Heart left ventricle (tissue), 16 donors: Measurements from ENCODE around the gene HSD17B2. TPM values are rescaled to one million over a fixed set of nuclear protein-coding genes. Genes with fewer than 3 reads are reported as not detected.
"Not testable (repeated sequence)": the region's sequence is repeated elsewhere in the genome, so short reads cannot be mapped to it uniquely, and the experiment has no call there.

ENCODE experiments used
- ATAC-seq, 4 donors: fragments of 200-7000 bp; cut with Tn5 transposase; one replicate each; pipeline ENCODE4 v1.9.1; 2020 to 2022; ENCODE audit warnings: moderate library complexity in 4 of 4, mild to moderate bottlenecking in 3 of 4, moderate number of reproducible peaks in 1 of 4
- DNase-seq, 5 donors: peaks; one replicate each; pipeline ENCODE4 v3.0.0-alpha.2; 2020
- H3K27ac ChIP-seq, 12 donors: fragments of 200-600 bp; sonication (generic) in 4 of 12; one replicate each; pipeline versions ENCODE4 v1.5.0 to v1.8.0; 2016 to 2022; ENCODE audit warnings: mild to moderate bottlenecking in 2 of 12
- H3K27me3 ChIP-seq, 9 donors: fragments of 200-600 bp; sonication (generic) in 2 of 9; one replicate each; pipeline versions ENCODE4 v1.5.1 to v1.8.0; 2016 to 2022; ENCODE audit warnings: mild to moderate bottlenecking in 3 of 9
- H3K36me3 ChIP-seq, 9 donors: fragments of 200-600 bp; sonication (generic) in 2 of 9; one replicate each; pipeline versions ENCODE4 v1.5.0 to v1.8.0; 2018 to 2022; ENCODE audit warnings: mild to moderate bottlenecking in 2 of 9
- H3K4me1 ChIP-seq, 12 donors: fragments of 200-600 bp; sonication (generic) in 4 of 12; one replicate each; pipeline versions ENCODE4 v1.5.0 to v1.8.0; 2016 to 2022; ENCODE audit warnings: mild to moderate bottlenecking in 3 of 12
- H3K4me3 ChIP-seq, 12 donors: fragments of 200-600 bp; sonication (generic) in 4 of 12; one replicate each; pipeline versions ENCODE4 v1.5.0 to v1.8.0; 2017 to 2022; ENCODE audit warnings: mild to moderate bottlenecking in 9 of 12, moderate library complexity in 4 of 12
- H3K9me3 ChIP-seq, 12 donors: fragments of 200-600 bp; sonication (generic) in 4 of 12; one replicate each; pipeline versions ENCODE4 v1.5.0 to v1.8.0; 2016 to 2022; ENCODE audit warnings: mild to moderate bottlenecking in 1 of 12
- CTCF ChIP-seq, 12 donors: fragments of 200-600 bp; sonication (generic) in 4 of 12; IDR thresholded peaks; one replicate each; pipeline versions ENCODE4 v1.5.0 to v1.8.0; 2018 to 2022; ENCODE audit warnings: antibody characterized with exemption in 12 of 12, mild to moderate bottlenecking in 5 of 12
- POLR2A ChIP-seq, 2 donors: fragments of 450-650 bp; IDR thresholded peaks; one replicate each; pipeline ENCODE4 v1.6.1; 2017; ENCODE audit warnings: antibody characterized with exemption in 2 of 2, mild to moderate bottlenecking in 2 of 2, moderate library complexity in 2 of 2
- WGBS, 4 donors: extraction: QIAGEN DNeasy Blood & Tissue Kit in 2 of 4; methylation state at CpG; one replicate each; pipeline versions ENCODE4 v1.1.5 to v1.1.7; 2013 to 2018; 5-methylcytosine and 5-hydroxymethylcytosine counted together
- intact Hi-C, 10 donors: fragments of 100-400 bp; cut with DNase I; formaldehyde crosslinking; loops; one replicate each; pipeline versions ENCODE4 v1.11.1 to v1.14.2; 2022
- polyA plus RNA-seq, 2 donors: library from polyadenylated mRNA; stranded (reverse); fragments of 200-250 nt; gene quantifications; one replicate each; pipeline ENCODE4 v1.2.3, GENCODE V29; 2013
- total RNA-seq, 9 donors: library from RNA; depleted of rRNA in 2 of 9; stranded (reverse); fragments of >200 nt in 2 of 9; fragmentation: NEBNext Ultra II Directional in 3 of 9; extraction: Animal tissue kit (Norgen Biotek cat#: 25700) in 3 of 9; gene quantifications; one replicate each; pipeline versions ENCODE4 v1.1.0 to v1.2.4, GENCODE V29; 2016 to 2023
- donor health status: ischemic (EF 13 %, LVEDD 7.1; RV severe dilation, severe dysfunction).
- donor health status: healthy with polysubstance abuse.
- donor health status: DM: no; HTN: yes; CAD: no.
- donor health status: DM: no; HTN: no; CAD: no.
- donor health status: ischemic (EF 25% LVEDD 6.9; RV normal size, moderate dysfunction).
- donor health status: ischemic (EF 25% LVEDD 5.7; RV mildly dilated, moderate dysfunction).
- donor health status: healthy.
- donor health status: DM: yes; HTN: yes; CAD: no.
- donor health status: ischemic (EF 35%, LVEDD 5.7; RV mildly dilated, moderate dysfunction).
- donor health status: nonischemic (EF 11% LVEDD 7.7; RV severe dilation, severe dysfunction).
- donor health status: DM: yes; HTN: yes; CAD: no.
- donor health status: PGD.
- donor health status: ischemic (EF 29% LVEDD 5.4; RV normal size, mild dysfunction).
- donor health status: nonischemic (EF 23%, LVEDD 6.1; RV moderate dilation, normal function).

The HSD17B2 gene
- total and polyA plus RNA-seq, 11 donors, result 0.11 TPM; not detected in 10

- DNase-seq (no peak), ATAC-seq (no peak)
- no peak overlapping the region for H3K4me3 ChIP-seq
- no peaks in the 10 kb centered on the region for H3K4me1 ChIP-seq
- 89 to 93% (median 93%) methylated on average over 8 of the region's 8 CpGs for WGBS, 4 donors
- H3K36me3 ChIP-seq, result no peaks in the 10 kb centered on the region
- H3K27me3 ChIP-seq, result peaks cover 0 to 19% (median 0%) of the 10 kb centered on the region in 9 donors
- H3K9me3 ChIP-seq, result no peaks in the 10 kb centered on the region
- TF ChIP-seq CTCF (IDR thresholded peaks at IDR 0.05), result no peak
- no peak for TF ChIP-seq POLR2A (IDR thresholded peaks at IDR 0.05)
- intact Hi-C loops, result no loop called here
- H3K27ac ChIP-seq, result no peak overlapping the region
Observed at GRCh38 chr16:82105107-82105506, 70.1 kb downstream of the HSD17B2 start.

- Histone ChIP-seq H3K9me3 (no peaks in the 10 kb centered on the region), H3K4me3 (no peak overlapping the region), H3K36me3 (no peaks in the 10 kb centered on the region), H3K27me3 (peaks cover 0 to 14% (median 0%) of the 10 kb centered on the region in 9 donors), H3K27ac (no peak overlapping the region), H3K4me1 (no peaks in the 10 kb centered on the region)
- ATAC-seq (no peak), DNase-seq (no peak)
- TF ChIP-seq POLR2A (IDR thresholded peaks at IDR 0.05), result no peak
- TF ChIP-seq CTCF (IDR thresholded peaks at IDR 0.05), result no peak
- 51 to 74% (median 59%) methylated on average over 2 of the region's 2 CpGs for WGBS, 4 donors
- intact Hi-C loops, result no loop called here
Observed at GRCh38 chr16:82108100-82108499, 73.0 kb downstream of the HSD17B2 start.

GRCh38 chr16:82108774-82109173, 73.7 kb downstream of the HSD17B2 start:
- no peak for TF ChIP-seq CTCF (IDR thresholded peaks at IDR 0.05)
- Histone ChIP-seq H3K9me3 (no peaks in the 10 kb centered on the region), H3K36me3 (no peaks in the 10 kb centered on the region), H3K4me3 (no peak overlapping the region), H3K27ac (no peak overlapping the region), H3K27me3 (peaks cover 0 to 14% (median 0%) of the 10 kb centered on the region in 9 donors), H3K4me1 (no peaks in the 10 kb centered on the region)
- 31 to 48% (median 38%) methylated on average over 6 of the region's 6 CpGs for WGBS, 4 donors
- no peak for DNase-seq
- intact Hi-C loops, result no loop called here
- ATAC-seq, result no peak

GRCh38 chr16:82109266-82109665, 74.2 kb downstream of the HSD17B2 start:
- WGBS, 4 donors, result 65 to 67% (median 66%) methylated on average over 3 of the region's 3 CpGs
- H3K27ac ChIP-seq, H3K4me3 ChIP-seq, intact Hi-C loops, H3K36me3 ChIP-seq, H3K9me3 ChIP-seq, DNase-seq, H3K4me1 ChIP-seq, ATAC-seq: not testable (repeated sequence)
- H3K27me3 ChIP-seq, result peaks cover 0 to 14% (median 0%) of the 10 kb centered on the region in 9 donors

GRCh38 chr16:82111944-82112343, 76.9 kb downstream of the HSD17B2 start:
- Histone ChIP-seq H3K36me3 (no peaks in the 10 kb centered on the region), H3K27ac (no peak overlapping the region), H3K27me3 (peaks cover 0 to 14% (median 0%) of the 10 kb centered on the region in 9 donors), H3K9me3 (no peaks in the 10 kb centered on the region), H3K4me3 (no peak overlapping the region), H3K4me1 (no peaks in the 10 kb centered on the region)
- DNase-seq (no peak), ATAC-seq (no peak)
- no peak for TF ChIP-seq POLR2A (IDR thresholded peaks at IDR 0.05)
- TF ChIP-seq CTCF (IDR thresholded peaks at IDR 0.05), result no peak
- intact Hi-C loops, result no loop called here
- WGBS, 4 donors, result 84 to 93% (median 88%) methylated on average over 2 of the region's 2 CpGs
